ENCODE measurements around the gene BMP7. TPM values are rescaled to one million over a fixed set of nuclear protein-coding genes. Genes with fewer than 3 reads are reported as not detected.
A peak's percentile ranks its signal among the peaks of the same experiment; 100 is the strongest.

The BMP7 gene
- total and polyA plus RNA-seq, 2 of the 13 experiments (the other 11 are each of a cell fraction or from before 2014, with no cell fraction given) = not detected

- TF ChIP-seq ISL2 (CRISPR knock-in tag; IDR thresholded peaks at IDR 0.05) (peak; percentile 38; the same call in 1 of the 2 replicates), NRL (CRISPR knock-in tag; IDR thresholded peaks at IDR 0.05; ENCODE audit: borderline replicate concordance) (peak; percentile 86), NR2F2 (IDR thresholded peaks at IDR 0.05; ENCODE audit: borderline replicate concordance, low read depth) (no peak), ZNF230 (CRISPR knock-in tag; IDR thresholded peaks at IDR 0.05) (no peak), ZFYVE20 (CRISPR knock-in tag; IDR thresholded peaks at IDR 0.05; ENCODE audit: borderline replicate concordance, low read depth) (no peak), GATAD1 (CRISPR knock-in tag; IDR thresholded peaks at IDR 0.05) (0 out of 2 replicates have a peak, but pooled peaks have one; percentile 58), FOXP4 (CRISPR knock-in tag; IDR thresholded peaks at IDR 0.05) (peak; percentile 68; the same call in 1 of the 2 replicates), MEF2D (CRISPR knock-in tag; IDR thresholded peaks at IDR 0.05) (peak; percentile 85), NKX3-1 (CRISPR knock-in tag; IDR thresholded peaks at IDR 0.05) (no peak), ZNF44 (CRISPR knock-in tag; IDR thresholded peaks at IDR 0.05) (peak; percentile 82; the same call in 1 of the 2 replicates), ZNF160 (CRISPR knock-in tag; IDR thresholded peaks at IDR 0.05) (0 out of 2 replicates have a peak, but pooled peaks have one; percentile 70), PRDM15 (CRISPR knock-in tag; IDR thresholded peaks at IDR 0.05) (no peak), ZNF772 (CRISPR knock-in tag; IDR thresholded peaks at IDR 0.05) (no peak), KMT2B (CRISPR knock-in tag; IDR thresholded peaks at IDR 0.05) (peak; percentile 45; the same call in 1 of the 2 replicates), HOXA9 (CRISPR knock-in tag; IDR thresholded peaks at IDR 0.05; ENCODE audit: borderline replicate concordance) (0 out of 2 replicates have a peak, but pooled peaks have one; percentile 65), ZNF678 (CRISPR knock-in tag; IDR thresholded peaks at IDR 0.05) (no peak), EHMT2 (IDR thresholded peaks at IDR 0.05; ENCODE audit: borderline replicate concordance, low read depth, low read length) (peak; percentile 78; the same call in 1 of the 2 replicates), ZNF740 (CRISPR knock-in tag; IDR thresholded peaks at IDR 0.05) (no peak), ETS1 (CRISPR knock-in tag; IDR thresholded peaks at IDR 0.05) (no peak), ZNF75D (CRISPR knock-in tag; IDR thresholded peaks at IDR 0.05; ENCODE audit: borderline replicate concordance) (no peak), ZNF570 (CRISPR knock-in tag; IDR thresholded peaks at IDR 0.05; ENCODE audit: borderline replicate concordance) (no peak), ZSCAN21 (CRISPR knock-in tag; IDR thresholded peaks at IDR 0.05; ENCODE audit: borderline replicate concordance) (peak; percentile 73), RXRA (CRISPR knock-in tag; IDR thresholded peaks at IDR 0.05) (peak; percentile 62; the same call in 1 of the 2 replicates), ZEB1 (IDR thresholded peaks at IDR 0.05; ENCODE audit: insufficient replicate concordance, low read depth) (peak; percentile 45)
These were observed 136.2 kb downstream of the BMP7 start (continued) for GRCh38 chr20:57130160-57130772.
